HepG2 (cell line): Measurements from ENCODE around the gene GLT1D1. TPM values are rescaled to one million over a fixed set of nuclear protein-coding genes. Genes with fewer than 3 reads are reported as not detected.

Source experiments
- ARID4A ChIP-seq: sonication (generic); formaldehyde crosslinking; IDR thresholded peaks from 2 replicates; pipeline ENCODE4 v1.5.0; 2020; ENCODE audit warnings: mild to moderate bottlenecking, missing genetic modification reagents, borderline replicate concordance
- CC2D1A ChIP-seq: sonication (generic); formaldehyde crosslinking; IDR thresholded peaks from 2 replicates; pipeline ENCODE4 v1.8.1; 2023; ENCODE audit warnings: mild to moderate bottlenecking, missing genetic modification reagents
- IRF2 ChIP-seq: IDR thresholded peaks from 2 replicates; pipeline ENCODE4 v1.6.1; 2018; ENCODE audit warnings: missing genetic modification reagents, missing compliant biosample characterization
- RBAK ChIP-seq: sonication (generic); formaldehyde crosslinking; IDR thresholded peaks from 2 replicates; pipeline ENCODE4 v1.5.1; 2020; ENCODE audit warnings: mild to moderate bottlenecking, missing genetic modification reagents
- REPIN1 ChIP-seq: sonication (generic); formaldehyde crosslinking; IDR thresholded peaks from 2 replicates; pipeline ENCODE4 v1.8.0; 2022; ENCODE audit warnings: missing genetic modification reagents, low read depth, mild to moderate bottlenecking, borderline replicate concordance
- SMARCE1 ChIP-seq: fragments of 450-650 bp; IDR thresholded peaks from 2 replicates; pipeline ENCODE4 v1.6.1; 2017; ENCODE audit warnings: borderline replicate concordance
- ZBTB7A ChIP-seq: sonication (generic); formaldehyde crosslinking; IDR thresholded peaks from 2 replicates; pipeline ENCODE4 v1.8.0; 2022; ENCODE audit warnings: mild to moderate bottlenecking, missing genetic modification reagents
- ZNF407 ChIP-seq: sonication (generic); formaldehyde crosslinking; IDR thresholded peaks from one replicate; pipeline ENCODE4 v1.5.1; 2020; ENCODE audit warnings: mild to moderate bottlenecking, missing genetic modification reagents; ENCODE audit errors: not compliant biosample characterization
- ZNF609 ChIP-seq: sonication (generic); formaldehyde crosslinking; IDR thresholded peaks from 2 replicates; pipeline ENCODE4 v1.4.0; 2020; ENCODE audit warnings: mild to moderate bottlenecking, missing genetic modification reagents, borderline replicate concordance
- ZNF878 ChIP-seq: sonication (generic); formaldehyde crosslinking; IDR thresholded peaks from 2 replicates; pipeline ENCODE4 v1.8.1; 2023; ENCODE audit warnings: mild to moderate bottlenecking, missing genetic modification reagents, moderate library complexity
- polyA plus RNA-seq, 8 experiments: library from polyadenylated mRNA; depleted of rRNA in 3 of 8; stranded (reverse) in 7 of 8; unstranded in 1 of 8; fragments of >200 nt; fragmentation: Illumina TruSeq in 4 of 8; extraction: Trizol in 4 of 8; gene quantifications; 2 replicates each; pipeline versions ENCODE4 v1.2.1 to v1.2.3, GENCODE V29; 2011 to 2016; ENCODE audit warnings: low read depth in 4 of 8, missing spikeins in 1 of 8, mixed read lengths in 1 of 8; ENCODE audit not compliant: insufficient read depth in 1 of 8
- total RNA-seq, 5 experiments: library from RNA; depleted of rRNA; stranded (reverse); fragments of >200 nt; fragmentation: Illumina TruSeq; extraction: Trizol; gene quantifications; 2 replicates each; pipeline ENCODE4 v1.2.3, GENCODE V29; 2016; ENCODE audit warnings: low read depth in 1 of 5

Gene GLT1D1
- total and polyA plus RNA-seq, 2 of the 13 experiments (the other 11 are each of a cell fraction or from before 2014, with no cell fraction given): 0.09 to 0.17 TPM

- TF ChIP-seq ZNF878 (no peak), IRF2 (peak; percentile 48; the same call in 1 of the 2 replicates), RBAK (CRISPR knock-in tag) (no peak), CC2D1A (no peak), ZNF407 (CRISPR knock-in tag) (no peak), SMARCE1 (no peak), ZNF609 (CRISPR knock-in tag) (no peak), REPIN1 (peak; percentile 77), ZBTB7A (CRISPR knock-in tag) (no peak), ARID4A (peak; percentile 55)
These were observed 29.1 kb upstream of the GLT1D1 start, which contains the start of gene SLC15A4 (continued) for GRCh38 chr12:128823916-128824839.
